HG02870 (cell line): ENCODE results near the gene TSR1.

Source experiments
- ATAC-seq: cut with Tn5 transposase; IDR thresholded peaks from one replicate; pipeline ENCODE4 v1.9.1; 2021; ENCODE audit warnings: mild to moderate bottlenecking, moderate library complexity; ENCODE audit not compliant: unreplicated experiment

TSR1 gene

GRCh38 chr17:2289878-2290478 is 46.3 kb downstream of the TSR1 start:
- ATAC-seq: no peak

- ATAC-seq: no peak
Measured at GRCh38 chr17:2283302-2283701, 53.0 kb downstream of the TSR1 start.

GRCh38 chr17:2282297-2282873 is 53.9 kb downstream of the TSR1 start:
- ATAC-seq: no peak

- no peak for ATAC-seq
Measured at GRCh38 chr17:2279707-2280106, 56.5 kb downstream of the TSR1 start.

- ATAC-seq: no peak
Measured at GRCh38 chr17:2277429-2278170, 58.7 kb downstream of the TSR1 start.

- no peak for ATAC-seq
Measured at GRCh38 chr17:2275722-2276121, 60.5 kb downstream of the TSR1 start.

- no peak for ATAC-seq
Measured at GRCh38 chr17:2274414-2274813, 61.8 kb downstream of the TSR1 start.
